ENCODE results near the gene KIRREL3. TPM values are rescaled to one million over a fixed set of nuclear protein-coding genes. Genes with fewer than 3 reads are reported as not detected.

Gene KIRREL3
- total and polyA plus RNA-seq, 9 of the 15 experiments (the other 6 are each of a cell fraction or from before 2014, with no cell fraction given): 0.04 to 0.10 TPM; not detected in 7

- TF ChIP-seq, protein P1, sequence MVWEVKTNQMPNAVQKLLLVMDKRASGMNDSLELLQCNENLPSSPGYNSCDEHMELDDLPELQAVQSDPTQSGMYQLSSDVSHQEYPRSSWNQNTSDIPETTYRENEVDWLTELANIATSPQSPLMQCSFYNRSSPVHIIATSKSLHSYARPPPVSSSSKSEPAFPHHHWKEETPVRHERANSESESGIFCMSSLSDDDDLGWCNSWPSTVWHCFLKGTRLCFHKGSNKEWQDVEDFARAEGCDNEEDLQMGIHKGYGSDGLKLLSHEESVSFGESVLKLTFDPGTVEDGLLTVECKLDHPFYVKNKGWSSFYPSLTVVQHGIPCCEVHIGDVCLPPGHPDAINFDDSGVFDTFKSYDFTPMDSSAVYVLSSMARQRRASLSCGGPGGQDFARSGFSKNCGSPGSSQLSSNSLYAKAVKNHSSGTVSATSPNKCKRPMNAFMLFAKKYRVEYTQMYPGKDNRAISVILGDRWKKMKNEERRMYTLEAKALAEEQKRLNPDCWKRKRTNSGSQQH (CRISPR knock-in tag; IDR thresholded peaks at IDR 0.05): no peak
- no peak for TF ChIP-seq NONO (IDR thresholded peaks at IDR 0.05; ENCODE audit: low read depth in 2 of 2, low read length in 1 of 2)
- TF ChIP-seq, protein P2, sequence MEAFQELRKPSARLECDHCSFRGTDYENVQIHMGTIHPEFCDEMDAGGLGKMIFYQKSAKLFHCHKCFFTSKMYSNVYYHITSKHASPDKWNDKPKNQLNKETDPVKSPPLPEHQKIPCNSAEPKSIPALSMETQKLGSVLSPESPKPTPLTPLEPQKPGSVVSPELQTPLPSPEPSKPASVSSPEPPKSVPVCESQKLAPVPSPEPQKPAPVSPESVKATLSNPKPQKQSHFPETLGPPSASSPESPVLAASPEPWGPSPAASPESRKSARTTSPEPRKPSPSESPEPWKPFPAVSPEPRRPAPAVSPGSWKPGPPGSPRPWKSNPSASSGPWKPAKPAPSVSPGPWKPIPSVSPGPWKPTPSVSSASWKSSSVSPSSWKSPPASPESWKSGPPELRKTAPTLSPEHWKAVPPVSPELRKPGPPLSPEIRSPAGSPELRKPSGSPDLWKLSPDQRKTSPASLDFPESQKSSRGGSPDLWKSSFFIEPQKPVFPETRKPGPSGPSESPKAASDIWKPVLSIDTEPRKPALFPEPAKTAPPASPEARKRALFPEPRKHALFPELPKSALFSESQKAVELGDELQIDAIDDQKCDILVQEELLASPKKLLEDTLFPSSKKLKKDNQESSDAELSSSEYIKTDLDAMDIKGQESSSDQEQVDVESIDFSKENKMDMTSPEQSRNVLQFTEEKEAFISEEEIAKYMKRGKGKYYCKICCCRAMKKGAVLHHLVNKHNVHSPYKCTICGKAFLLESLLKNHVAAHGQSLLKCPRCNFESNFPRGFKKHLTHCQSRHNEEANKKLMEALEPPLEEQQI (IDR thresholded peaks at IDR 0.05): no peak
- no peak for TF ChIP-seq USF2 (CRISPR knock-in tag; IDR thresholded peaks at IDR 0.05)
- TF ChIP-seq LARP7 (IDR thresholded peaks at IDR 0.05): no peak
- no peak for TF ChIP-seq FOS (IDR thresholded peaks at IDR 0.05; ENCODE audit: extremely low read depth, insufficient read length)
- no peak for TF ChIP-seq POLR3A (IDR thresholded peaks at IDR 0.05; ENCODE audit: borderline replicate concordance, extremely low read depth, insufficient read depth, insufficient read length)
- no peak for TF ChIP-seq TCF15 (CRISPR knock-in tag; IDR thresholded peaks at IDR 0.05)
- no peak for TF ChIP-seq SETDB1 (IDR thresholded peaks at IDR 0.05; ENCODE audit: low read length)
- no peak for TF ChIP-seq SMAD4 (CRISPR knock-in tag; conservative IDR thresholded peaks at IDR 0.05)
- no peak for TF ChIP-seq ZNF277 (CRISPR knock-in tag; IDR thresholded peaks at IDR 0.05; ENCODE audit: borderline replicate concordance)
- TF ChIP-seq EGR1 (conservative IDR thresholded peaks at IDR 0.05): no peak
These were observed 321.5 kb downstream of the KIRREL3 start (continued) for GRCh38 chr11:126679033-126679432.

All from K562 (cell line).